Measurements from ENCODE around the gene ZBTB7C.

DNA sequence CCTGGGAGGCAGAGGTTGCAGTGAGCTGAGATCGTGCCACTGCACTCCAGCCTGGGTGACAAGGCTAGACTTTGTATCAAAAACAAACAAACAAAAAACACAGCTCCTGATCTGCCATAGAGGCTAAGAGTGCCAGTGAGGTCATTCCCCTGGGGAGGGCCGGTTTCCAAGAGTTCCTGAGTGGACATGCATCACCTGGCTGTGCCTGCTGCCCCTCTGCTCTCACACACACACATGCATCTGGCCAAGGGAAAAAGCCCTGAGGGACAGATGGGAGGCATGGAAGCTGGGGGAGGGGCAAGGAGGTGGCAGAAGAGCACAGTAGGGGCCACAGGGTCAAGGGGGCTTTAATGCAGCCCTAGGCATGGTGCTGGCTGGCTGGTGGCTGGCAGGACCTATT is 60.4 kb downstream of the ZBTB7C start:
- no peak for TF ChIP-seq POLR2AphosphoS5 (IDR thresholded peaks at IDR 0.05; ENCODE audit: low read length)
- no peak for TF ChIP-seq YY1 (IDR thresholded peaks at IDR 0.05; ENCODE audit: low read depth, low read length)
- no peak for TF ChIP-seq FOS (IDR thresholded peaks at IDR 0.05; ENCODE audit: borderline replicate concordance, extremely low read depth, insufficient read length)
- no peak for TF ChIP-seq POLR2A (IDR thresholded peaks at IDR 0.05; ENCODE audit: low read depth, low read length)
- TF ChIP-seq USF1 (IDR thresholded peaks at IDR 0.05; ENCODE audit: borderline replicate concordance, extremely low read length, insufficient read depth, low read depth, low read length): no peak
- no peak for TF ChIP-seq CTCF (IDR thresholded peaks at IDR 0.05 in 2 of 3, conservative IDR thresholded peaks at IDR 0.05 in 1 of 3; ENCODE audit: control insufficient read depth in 2 of 3, extremely low read depth in 1 of 3, insufficient read depth in 1 of 3, low read depth in 3 of 3, low read length in 3 of 3)
- TF ChIP-seq, protein P1, sequence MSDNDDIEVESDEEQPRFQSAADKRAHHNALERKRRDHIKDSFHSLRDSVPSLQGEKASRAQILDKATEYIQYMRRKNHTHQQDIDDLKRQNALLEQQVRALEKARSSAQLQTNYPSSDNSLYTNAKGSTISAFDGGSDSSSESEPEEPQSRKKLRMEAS (IDR thresholded peaks at IDR 0.05; ENCODE audit: low read depth, low read length): no peak
- TF ChIP-seq, protein P2, sequence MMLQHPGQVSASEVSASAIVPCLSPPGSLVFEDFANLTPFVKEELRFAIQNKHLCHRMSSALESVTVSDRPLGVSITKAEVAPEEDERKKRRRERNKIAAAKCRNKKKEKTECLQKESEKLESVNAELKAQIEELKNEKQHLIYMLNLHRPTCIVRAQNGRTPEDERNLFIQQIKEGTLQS (IDR thresholded peaks at IDR 0.05; ENCODE audit: borderline replicate concordance, extremely low read depth, low read depth, low read length): no peak
- no peak for TF ChIP-seq NFIC (IDR thresholded peaks at IDR 0.05; ENCODE audit: low read depth, low read length)
- no peak for TF ChIP-seq SMARCA5 (IDR thresholded peaks at IDR 0.05)
- TF ChIP-seq CEBPB (IDR thresholded peaks at IDR 0.05; ENCODE audit: borderline replicate concordance in 1 of 2, low read depth in 2 of 2, low read length in 2 of 2): no peak
- TF ChIP-seq KAT2A (conservative IDR thresholded peaks at IDR 0.05; ENCODE audit: control insufficient read depth, low read depth, low read length): no peak

Data from GM12878 (cell line).